ENCODE results near the gene OR1D5. TPM values are rescaled to one million over a fixed set of nuclear protein-coding genes. Genes with fewer than 3 reads are reported as not detected.
A peak's percentile ranks its signal among the peaks of the same experiment; 100 is the strongest.

The OR1D5 gene
- total RNA-seq, 1 experiment from 2014 or later: not detected

DNA sequence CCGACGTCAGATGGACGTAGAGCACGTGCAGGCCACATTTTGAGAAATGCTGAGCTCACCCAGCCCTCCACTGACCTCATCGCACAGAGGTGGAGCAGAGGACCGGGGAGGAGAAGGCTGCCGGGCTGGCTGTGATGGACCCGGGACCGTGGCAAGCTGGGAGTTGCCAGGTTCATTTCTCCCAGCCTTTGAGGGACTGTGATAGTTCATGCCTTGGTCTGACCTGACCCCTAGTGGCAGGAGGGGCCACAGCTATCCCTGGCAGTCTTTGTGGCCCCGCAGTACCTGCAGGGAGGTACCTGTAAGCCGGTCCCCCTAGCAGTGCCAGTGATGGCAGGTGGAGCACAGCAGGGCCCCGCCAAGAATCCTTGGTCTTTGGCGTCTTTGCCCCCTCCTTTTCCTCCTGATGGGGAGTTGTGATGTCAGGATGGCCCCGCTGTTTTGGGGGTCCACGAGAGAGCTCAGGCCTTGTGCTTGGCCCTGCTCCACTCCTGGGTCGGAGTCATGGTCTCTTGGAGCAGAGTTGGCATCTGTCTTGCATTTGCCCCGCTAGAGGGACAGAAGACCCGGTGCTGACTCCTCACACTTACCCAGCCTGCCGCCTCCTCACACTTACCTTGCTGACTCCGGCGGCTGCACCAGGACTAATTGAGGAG, 50.4 kb downstream of the OR1D5 start:
- no peaks in the 10 kb centered on the region for H3K36me3 ChIP-seq (ENCODE audit: insufficient read depth, low read length, poor library complexity, severe bottlenecking)
- no peak overlapping the region for H3K27ac ChIP-seq (ENCODE audit: low read depth, low read length, poor library complexity, severe bottlenecking)
- peak; percentile 35 for DNase-seq (ENCODE audit: low spot score)
- H3K4me1 ChIP-seq (ENCODE audit: insufficient read depth, low read length, poor library complexity, severe bottlenecking): no peaks in the 10 kb centered on the region
- no peak overlapping the region for H3K4me3 ChIP-seq (ENCODE audit: low read depth, low read length, poor library complexity, severe bottlenecking)
- TF ChIP-seq EZH2 (IDR thresholded peaks at IDR 0.05; ENCODE audit: borderline replicate concordance, low read depth, low read length, poor library complexity, severe bottlenecking) (no peak), CTCF (conservative IDR thresholded peaks at IDR 0.05; ENCODE audit: low read depth, low read length) (peak; percentile 55)
- CTCF ChIA-PET: interaction anchor here (0.6 to 1.8 kb wide), 3 partner anchors 81 to 227 kb away, joined by 4 to 10 read pairs (median 6); no protein-coding TSS in a partner anchor
- intact Hi-C loops (cut with micrococcal nuclease; ENCODE audit: unreplicated experiment): loop anchor here (1.0 to 5.0 kb wide), 2 partner anchors 166 to 185 kb away; no protein-coding TSS in a partner anchor
- no TSS peak for BruUV-seq (replicated peaks)
- POLR2A ChIA-PET (ENCODE audit: low non-redundant PET): no interaction called here
- H3K27me3 ChIP-seq (replicated peaks; ENCODE audit: insufficient read depth, low read depth, low read length, poor library complexity): no peaks in the 10 kb centered on the region
- no peaks in the 10 kb centered on the region for H3K9me3 ChIP-seq (ENCODE audit: low read depth, low read length, poor library complexity, severe bottlenecking)

Other genes with a start within 250 kb of the OR1D5 start
- gene OR1D2, start 40.8 kb upstream of the OR1D5 start, total RNA-seq (2021): not detected in 2 replicates
- not detected in 2 replicates for gene OR1G1, start 63.9 kb upstream of the OR1D5 start, total RNA-seq (2021)
- gene OR1A2, start 133.9 kb upstream of the OR1D5 start, total RNA-seq (2021): not detected in 2 replicates
- not detected in 2 replicates for gene OR1A1, start 144.1 kb upstream of the OR1D5 start, total RNA-seq (2021)
- not detected in 2 replicates for gene OR3A1, start 234.8 kb upstream of the OR1D5 start, total RNA-seq (2021)

All from A673 (cell line).